SH-SY5Y (cell line): ENCODE results near the gene RHD.

Source experiments
- GATA2 ChIP-seq: IDR thresholded peaks from 2 replicates; pipeline ENCODE4 v1.6.1; 2011; ENCODE audit warnings: mild to moderate bottlenecking, low read depth, low read length
- GATA3 ChIP-seq: IDR thresholded peaks from 2 replicates; pipeline ENCODE4 v1.6.1; 2011; ENCODE audit warnings: low read depth, mild to moderate bottlenecking, low read length, moderate library complexity

DNA sequence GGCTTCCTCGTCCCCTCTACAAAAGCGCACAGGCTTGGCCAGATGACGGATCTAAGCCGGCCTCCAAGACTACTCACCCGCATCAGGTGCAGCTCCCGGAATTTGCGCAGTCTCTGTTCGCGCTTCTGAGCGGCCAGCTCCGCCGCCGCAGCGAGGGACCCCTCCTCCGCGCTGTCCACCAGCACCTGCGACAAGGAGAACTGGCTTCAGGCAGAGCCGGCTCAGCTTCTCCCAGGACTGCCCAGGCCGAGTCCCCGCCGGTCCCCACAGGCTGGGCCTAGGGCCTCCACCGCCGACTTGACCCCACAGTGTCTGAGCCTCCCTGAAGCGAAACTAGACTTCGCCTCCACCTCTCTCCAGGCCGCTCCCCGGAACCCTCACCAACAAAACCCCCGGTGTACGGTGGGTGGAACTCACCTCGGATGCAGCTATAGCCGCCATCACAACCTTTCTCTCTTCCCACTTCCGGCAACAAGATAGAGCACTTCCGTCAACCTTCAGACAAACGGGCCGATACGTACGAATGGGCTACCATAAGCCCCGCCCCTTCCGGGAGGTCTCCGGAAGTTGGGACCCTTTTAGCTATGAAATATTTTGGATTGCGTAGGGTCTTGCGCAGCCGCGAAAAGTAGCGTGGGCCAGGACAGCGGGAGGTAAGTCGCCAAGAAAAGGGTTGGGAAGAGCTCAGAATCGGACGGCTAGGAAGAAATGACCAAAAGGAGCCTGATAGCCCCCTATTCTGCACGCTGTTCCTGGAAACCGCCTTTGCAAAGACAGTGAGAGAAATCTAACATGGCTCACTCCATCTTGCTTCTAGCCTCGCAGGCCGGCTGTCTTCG, 40.1 kb upstream of the RHD start, which contains the start of gene SYF2:
- no peak for TF ChIP-seq GATA2
- TF ChIP-seq GATA3: no peak
